Uterus (tissue), 2 donors: ENCODE data around the gene CDC42BPA.

ENCODE experiments used
- CTCF ChIP-seq, 4 experiments: fragments of 200-600 bp in 2 of 4; fragments of 450-650 bp in 2 of 4; sonication (generic) in 2 of 4; IDR thresholded peaks; one replicate each; pipeline ENCODE4 v1.5.1; 2016 to 2019; ENCODE audit warnings: antibody characterized with exemption in 4 of 4, mild to moderate bottlenecking in 2 of 4, moderate library complexity in 1 of 4
- POLR2A ChIP-seq, 2 donors: fragments of 450-650 bp; IDR thresholded peaks; one replicate each; pipeline ENCODE4 v1.6.1; 2016; ENCODE audit warnings: antibody characterized with exemption in 2 of 2, mild to moderate bottlenecking in 1 of 2, moderate library complexity in 1 of 2

GRCh38 chr1:227082999-227083746 lies 235.1 kb downstream of the CDC42BPA start:
- TF ChIP-seq CTCF (IDR thresholded peaks at IDR 0.05) (no peak), POLR2A (IDR thresholded peaks at IDR 0.05) (no peak)
